A549 treated with CpdA at 1 μM for 4 hours (cell line): ENCODE data around the gene PEX14. TPM values are rescaled to one million over a fixed set of nuclear protein-coding genes. Genes with fewer than 3 reads are reported as not detected.

ENCODE experiments used
- total RNA-seq: library from RNA; stranded (reverse); fragments of 200-300 nt; extraction: Qiagen RNA extraction; gene quantifications from 5 replicates; pipeline ENCODE4 v1.2.3, GENCODE V29; 2022; ENCODE audit warnings: low read depth

The PEX14 gene, protein sequence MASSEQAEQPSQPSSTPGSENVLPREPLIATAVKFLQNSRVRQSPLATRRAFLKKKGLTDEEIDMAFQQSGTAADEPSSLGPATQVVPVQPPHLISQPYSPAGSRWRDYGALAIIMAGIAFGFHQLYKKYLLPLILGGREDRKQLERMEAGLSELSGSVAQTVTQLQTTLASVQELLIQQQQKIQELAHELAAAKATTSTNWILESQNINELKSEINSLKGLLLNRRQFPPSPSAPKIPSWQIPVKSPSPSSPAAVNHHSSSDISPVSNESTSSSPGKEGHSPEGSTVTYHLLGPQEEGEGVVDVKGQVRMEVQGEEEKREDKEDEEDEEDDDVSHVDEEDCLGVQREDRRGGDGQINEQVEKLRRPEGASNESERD
- total RNA-seq, result 11.9 to 16.0 TPM (median 15.9 TPM) in 5 replicates

DNA sequence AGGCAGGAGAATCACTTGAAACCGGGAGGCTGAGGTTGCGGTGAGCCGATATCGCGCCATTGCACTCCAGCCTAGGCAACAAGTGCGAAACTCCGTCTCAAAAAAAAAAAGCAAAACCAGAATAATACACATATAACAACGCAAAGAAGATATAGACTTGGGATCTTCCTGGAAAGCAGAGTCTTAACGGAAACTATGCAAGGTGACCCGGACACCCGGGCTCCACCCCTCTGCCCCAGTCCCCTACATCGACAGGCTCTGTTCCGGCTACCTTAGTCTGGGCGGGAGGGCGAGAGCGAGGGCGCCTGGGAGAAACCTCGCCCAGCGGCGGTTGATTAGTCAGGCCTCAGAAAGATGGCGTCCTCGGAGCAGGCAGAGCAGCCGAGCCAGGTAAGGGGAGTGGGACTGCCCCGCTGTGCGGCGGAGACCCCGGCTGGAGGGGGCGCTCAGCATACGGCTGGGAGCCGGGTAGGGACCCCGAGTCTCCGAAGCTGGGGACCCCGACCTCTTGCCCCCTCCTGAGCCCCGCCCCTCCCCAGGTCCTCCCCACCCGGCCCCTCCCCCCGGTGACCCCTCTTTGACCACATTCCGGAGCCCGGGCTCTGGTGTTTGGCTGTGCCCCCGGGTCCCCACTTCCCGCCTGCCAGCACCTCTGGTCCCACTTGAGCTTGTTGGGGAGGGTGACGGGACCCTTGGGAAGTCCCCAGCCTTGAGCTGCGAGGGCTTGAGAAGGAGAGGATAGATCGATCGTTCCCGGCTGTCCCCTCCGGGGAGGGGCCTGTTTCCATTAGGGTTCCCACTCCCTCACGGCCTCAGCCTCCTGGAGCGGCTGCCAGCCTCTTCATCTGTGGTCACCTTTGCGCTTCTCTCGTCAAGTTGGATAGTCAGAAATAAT is at the start of gene PEX14:
Gene PEX14 (plus strand): TSS at position 338 of the 895 bp plus-strand sequence. CDS start 17 bp downstream, at position 355.

DNA sequence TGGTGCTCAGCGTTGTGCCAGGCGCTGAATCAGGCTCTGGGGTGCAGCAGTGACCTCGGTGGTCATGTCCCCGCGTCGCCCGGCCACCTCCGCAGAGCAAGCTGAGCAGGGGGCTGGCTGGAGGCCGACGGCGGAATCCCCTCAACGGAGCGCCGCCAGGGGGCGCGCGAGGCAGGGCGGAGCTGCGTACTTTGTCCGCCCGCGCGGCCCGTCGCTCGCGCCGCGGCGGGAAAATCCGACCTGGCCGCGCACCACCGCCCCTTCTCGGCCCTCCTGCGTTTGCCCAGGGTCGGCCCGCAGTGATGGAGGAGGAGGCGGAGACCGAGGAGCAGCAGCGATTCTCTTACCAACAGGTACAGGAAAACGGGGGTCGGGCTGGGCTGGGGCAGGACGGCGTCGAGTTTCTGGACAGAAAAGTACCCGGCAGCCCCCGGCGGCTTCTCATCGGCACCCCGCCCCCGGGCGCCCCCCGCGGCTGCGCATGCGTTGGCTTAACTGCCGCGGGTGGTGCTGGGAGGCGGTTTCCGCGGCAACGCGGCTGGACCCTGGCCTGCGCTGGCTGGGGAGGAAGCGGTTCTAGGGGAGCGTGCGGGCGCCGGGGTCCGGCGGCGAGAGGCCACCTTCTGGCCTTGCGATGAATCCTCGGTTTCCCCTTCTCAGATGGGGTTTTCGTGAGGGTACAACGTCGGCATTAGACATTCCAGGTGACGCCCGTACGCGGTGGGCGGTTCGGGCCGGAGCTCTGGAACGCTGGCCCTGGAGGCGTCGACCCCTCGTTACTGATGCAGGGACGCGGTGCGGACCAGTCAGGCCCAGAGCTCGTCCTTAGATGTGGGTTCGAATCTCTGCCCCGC is 44.3 kb upstream of the PEX14 start, which contains the start of gene CENPS:
Gene CENPS (plus strand): TSS at position 218 of the 854 bp plus-strand sequence. CDS start 85 bp downstream, at position 303.

DNA sequence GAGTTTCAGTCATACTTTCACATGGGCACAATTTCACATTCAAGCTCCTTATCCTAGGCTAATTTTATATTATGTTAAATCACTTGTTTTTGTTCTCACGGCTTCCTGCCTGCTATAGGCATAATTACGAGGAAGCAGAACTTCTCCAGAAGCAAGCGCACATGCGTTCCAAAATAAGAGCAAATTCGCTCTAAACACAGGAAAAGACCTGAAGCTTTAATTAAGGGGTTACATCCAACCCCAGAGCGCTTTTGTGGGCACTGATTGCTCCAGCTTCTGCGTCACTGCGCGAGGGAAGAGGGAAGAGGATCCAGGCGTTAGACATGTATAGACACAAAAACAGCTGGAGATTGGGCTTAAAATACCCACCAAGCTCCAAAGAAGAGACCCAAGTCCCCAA is 25.0 kb upstream of the PEX14 start, which contains the start of gene CORT:
Gene CORT (plus strand): TSS at position 281 of the 400 bp plus-strand sequence. CDS start 193 bp downstream, outside the sequence.

DNA sequence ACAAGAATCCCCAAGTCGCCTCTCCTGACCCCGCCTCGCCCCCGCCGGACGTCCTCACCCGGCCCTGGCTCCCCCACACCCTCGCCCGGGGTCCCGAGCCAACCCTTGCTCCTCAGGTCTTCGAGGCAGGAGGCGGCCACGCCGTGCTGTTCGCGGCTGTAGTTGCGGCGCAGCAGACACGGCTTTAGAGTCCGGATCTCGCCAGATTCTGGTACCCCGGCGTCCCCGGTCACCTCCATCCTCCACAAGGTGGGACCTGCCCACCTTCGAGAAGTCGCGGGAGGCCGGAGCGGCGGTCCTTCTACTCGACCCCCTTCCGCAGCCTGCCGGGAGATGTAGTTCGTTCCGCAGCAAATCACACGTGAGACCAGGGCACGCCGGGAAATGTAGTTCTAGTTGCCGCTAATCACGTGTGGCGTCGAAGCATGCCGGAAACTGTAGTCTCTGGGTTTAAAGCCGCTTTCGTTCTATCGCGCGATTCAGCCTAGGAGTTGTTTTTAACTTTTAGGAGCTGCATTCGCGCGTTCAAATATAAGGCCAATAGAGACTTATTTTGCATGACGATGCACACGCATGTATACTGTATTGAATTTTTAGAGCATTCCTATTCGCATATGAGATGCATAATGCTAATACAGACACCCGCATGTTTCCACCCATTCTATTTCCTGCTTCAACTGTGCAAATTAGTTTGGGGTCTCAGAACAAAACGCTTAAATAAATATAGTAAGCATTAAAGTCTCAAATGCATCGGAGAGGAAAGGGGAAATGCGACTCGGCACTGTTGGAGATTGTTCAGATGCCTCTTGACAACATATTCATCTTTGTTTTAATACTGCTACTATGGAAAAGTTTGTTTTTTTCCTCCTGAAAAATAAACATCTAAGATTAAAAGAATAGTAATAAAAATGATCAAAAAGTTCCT is 2.3 kb upstream of the PEX14 start, which contains the start of gene DFFA:
Gene DFFA (minus strand): TSS at position 310 of the 925 bp plus-strand sequence. CDS start 71 bp downstream, at position 239.

Other genes with a start within 250 kb of the PEX14 start
- gene PGD, start 75.9 kb upstream of the PEX14 start, total RNA-seq, result 1,064 to 1,187 TPM (median 1,133 TPM) in 5 replicates
- 28.1 to 33.5 TPM (median 31.5 TPM) in 5 replicates for gene CENPS, start 44.5 kb upstream of the PEX14 start, total RNA-seq
- gene CORT, start 24.9 kb upstream of the PEX14 start, total RNA-seq, result 0.13 to 0.32 TPM (median 0.21 TPM) in 3 of 5 replicates, not detected in the others
- 22.8 to 28.6 TPM (median 26.4 TPM) in 5 replicates for gene DFFA, start 2.4 kb upstream of the PEX14 start, total RNA-seq